ENCODE results near the gene KCND3. TPM values are rescaled to one million over a fixed set of nuclear protein-coding genes. Genes with fewer than 3 reads are reported as not detected.

The KCND3 gene
- total RNA-seq, 1 experiment from 2014 or later = 0.15 TPM

DNA sequence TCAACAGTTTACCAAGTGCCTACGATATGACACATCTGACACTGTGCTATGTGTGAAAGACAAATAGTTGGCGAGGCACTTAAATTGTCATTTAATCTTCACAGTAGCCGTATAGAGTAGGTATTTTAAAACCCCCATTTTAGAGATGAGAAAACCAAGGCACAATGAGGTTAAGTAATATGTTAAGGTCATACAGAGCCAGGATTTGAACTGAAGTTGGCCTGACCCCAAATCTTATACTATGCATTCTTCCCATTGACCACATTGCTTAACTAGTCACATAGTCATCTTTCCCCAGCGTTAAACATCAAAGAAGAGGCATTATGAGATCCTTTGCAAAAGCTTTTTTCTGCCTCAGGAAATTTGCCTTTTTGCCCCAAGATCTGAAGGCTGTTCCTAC is 254.1 kb downstream of the KCND3 start:
- Histone ChIP-seq H3K79me1 (ENCODE audit: insufficient read depth, low read depth, low read length, poor library complexity, severe bottlenecking) (no peaks in the 10 kb centered on the region), H4K8ac (replicated peaks; ENCODE audit: insufficient read length, low read depth, low read length) (no peak overlapping the region), H3K14ac (ENCODE audit: insufficient read depth, low read length) (no peak overlapping the region), H2BK120ac (ENCODE audit: low read depth, low read length, poor library complexity, severe bottlenecking) (no peak overlapping the region), H2AFZ (ENCODE audit: low read length) (no peak overlapping the region), H4K5ac (ENCODE audit: insufficient read length, low read depth, low read length) (no peak overlapping the region), H3K79me2 (ENCODE audit: insufficient read depth, low read length) (no peaks in the 10 kb centered on the region; the same call in 1 of the 2 replicates), H3K9ac (ENCODE audit: extremely low read depth, insufficient read length, low read length) (no peak overlapping the region), H3K9me3 (ENCODE audit: control insufficient read depth, low read depth, low read length) (no peaks in the 10 kb centered on the region), H3K23ac (ENCODE audit: insufficient read length, low read depth, low read length) (no peak overlapping the region), H3K18ac (ENCODE audit: insufficient read length, low read depth, low read length) (no peak overlapping the region), H3K4ac (ENCODE audit: low read depth, low read length) (no peak overlapping the region), H2BK12ac (ENCODE audit: insufficient read length, low read depth, low read length) (no peak overlapping the region), H2BK20ac (ENCODE audit: low read depth, low read length, poor library complexity, severe bottlenecking) (no peak overlapping the region), H3K27me3 (ENCODE audit: insufficient read depth, low read length) (no peaks in the 10 kb centered on the region), H3K23me2 (ENCODE audit: insufficient read length, low read depth, low read length, poor library complexity, severe bottlenecking) (peaks cover 19% of the 10 kb centered on the region), H3K4me2 (ENCODE audit: insufficient read depth, insufficient read length, low read length) (peak overlapping the region; percentile 31), H4K20me1 (ENCODE audit: control insufficient read depth, insufficient read depth, insufficient read length) (no peaks in the 10 kb centered on the region), H2BK5ac (ENCODE audit: insufficient read length, low read length) (no peak overlapping the region), H4K91ac (ENCODE audit: insufficient read length, low read depth, low read length) (no peak overlapping the region), H3K56ac (ENCODE audit: insufficient read length, low read depth, low read length) (no peak overlapping the region), H2AK5ac (ENCODE audit: insufficient read length, low read length) (no peak overlapping the region), H3K4me1 (ENCODE audit: insufficient read depth, low read length) (peaks cover 20% of the 10 kb centered on the region), H3K27ac (ENCODE audit: insufficient read length, low read depth, low read length) (no peak overlapping the region), H3T11ph (ENCODE audit: low read length) (no peak overlapping the region), H2BK15ac (ENCODE audit: low read depth, low read length) (no peak overlapping the region)
- no peak for TF ChIP-seq CTCF (conservative IDR thresholded peaks at IDR 0.05)
- Mint-ChIP-seq H3K27me3 (ENCODE audit: low read depth) (peaks cover 4% of the 10 kb centered on the region), H3K9me3 (no peaks in the 10 kb centered on the region), H3K36me3 (ENCODE audit: insufficient read depth in 1 of 3, low read depth in 3 of 3) (no peaks in the 10 kb centered on the region), H3K4me1 (peaks cover 11 to 13% of the 10 kb centered on the region in 2 experiments), H3K4me3 (no peak overlapping the region), H3K27ac (no peak overlapping the region)
- no peak for DNase-seq
- no CpG with 5 or more reads among the region's 4 CpGs for WGBS (ENCODE audit: extremely low coverage, insufficient read length, low lambda C conversion rate)

Data from H9 (cell line).